CD4-positive, alpha-beta T cell treated with Interleukin-2 at 100 ng/mL for 4 hours (primary cell): ENCODE results near the gene FAS.
"Not testable (repeated sequence)": the region's sequence is repeated elsewhere in the genome, so short reads cannot be mapped to it uniquely, and the experiment has no call there.

Experiments used
- DNase-seq: peaks from one replicate; pipeline ENCODE4 v3.0.0-alpha.2; 2020; ENCODE audit warnings: low spot score

Gene FAS

DNA sequence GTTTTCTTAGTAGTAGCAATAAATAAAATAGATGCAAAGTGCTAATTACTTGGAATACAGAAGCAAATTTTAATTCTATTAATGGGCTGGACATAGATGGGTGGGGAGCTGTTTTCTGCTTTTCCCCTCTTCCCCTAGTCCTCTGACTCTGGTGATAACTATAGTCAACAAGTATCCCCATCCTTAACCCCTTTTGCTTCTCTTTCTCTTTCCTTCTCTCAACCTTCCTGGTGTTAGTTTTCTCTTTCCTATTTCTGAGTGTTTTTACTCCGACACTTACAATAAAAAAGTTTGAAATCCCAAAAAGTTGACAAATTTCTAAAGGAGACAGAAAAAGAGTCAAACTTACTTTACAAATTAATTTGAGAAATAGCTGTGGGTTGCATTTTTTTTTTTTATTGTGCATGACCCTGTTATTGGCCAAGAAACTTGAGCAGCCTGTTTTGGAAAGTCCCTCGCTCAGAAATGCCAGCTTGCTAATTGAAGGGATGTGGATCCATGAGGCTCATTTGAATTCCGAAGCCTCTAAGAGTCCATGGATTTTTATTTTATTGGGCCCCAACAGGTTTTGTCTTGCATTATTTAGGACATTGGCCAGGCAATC, 2.4 kb downstream of the FAS start:
- peak; percentile 27 for DNase-seq

DNA sequence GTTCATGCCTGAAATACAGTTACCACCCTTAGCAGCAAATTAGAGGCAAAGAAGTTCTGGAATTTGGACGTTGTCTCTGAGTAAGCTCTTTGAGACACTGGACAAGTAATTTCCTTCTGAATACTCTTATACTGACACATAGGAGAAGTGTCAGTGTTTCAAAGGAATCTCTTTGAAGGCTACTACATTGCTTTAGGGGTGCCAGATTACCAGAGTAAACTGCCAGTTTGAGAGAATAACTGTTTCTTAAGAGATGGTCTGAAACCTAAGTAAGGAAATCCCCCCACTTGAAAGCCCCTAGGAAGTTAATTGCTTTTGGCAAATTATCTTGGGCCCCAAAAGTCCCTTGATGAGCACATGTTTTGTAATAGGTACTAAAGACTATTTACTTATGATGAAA, 3.4 kb downstream of the FAS start:
- peak; percentile 55 for DNase-seq

GRCh38 chr10:88995156-88995876, 4.7 kb downstream of the FAS start:
- peak; percentile 61 for DNase-seq

DNA sequence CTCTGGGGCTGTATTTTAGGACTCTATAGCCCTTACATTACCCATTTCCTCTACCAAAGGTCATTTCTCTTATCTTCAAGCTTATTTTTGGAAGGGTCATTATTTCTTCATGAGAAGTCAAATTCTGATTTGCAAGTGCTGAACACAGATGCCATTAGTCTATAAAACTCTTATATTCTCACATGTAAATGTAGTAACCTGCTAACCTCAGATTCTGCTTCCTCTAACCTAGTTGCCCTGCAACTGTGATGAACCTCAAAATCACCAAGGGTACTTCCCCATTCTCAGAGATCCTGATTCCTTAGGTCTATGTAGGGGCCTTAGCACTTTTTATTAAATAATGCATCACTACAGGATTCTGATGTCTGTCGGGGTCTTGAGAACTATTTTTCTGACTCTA, 6.3 kb downstream of the FAS start:
- DNase-seq = peak; percentile 43

GRCh38 chr10:88999625-89000024, 9.0 kb downstream of the FAS start:
- DNase-seq = peak; percentile 67

DNA sequence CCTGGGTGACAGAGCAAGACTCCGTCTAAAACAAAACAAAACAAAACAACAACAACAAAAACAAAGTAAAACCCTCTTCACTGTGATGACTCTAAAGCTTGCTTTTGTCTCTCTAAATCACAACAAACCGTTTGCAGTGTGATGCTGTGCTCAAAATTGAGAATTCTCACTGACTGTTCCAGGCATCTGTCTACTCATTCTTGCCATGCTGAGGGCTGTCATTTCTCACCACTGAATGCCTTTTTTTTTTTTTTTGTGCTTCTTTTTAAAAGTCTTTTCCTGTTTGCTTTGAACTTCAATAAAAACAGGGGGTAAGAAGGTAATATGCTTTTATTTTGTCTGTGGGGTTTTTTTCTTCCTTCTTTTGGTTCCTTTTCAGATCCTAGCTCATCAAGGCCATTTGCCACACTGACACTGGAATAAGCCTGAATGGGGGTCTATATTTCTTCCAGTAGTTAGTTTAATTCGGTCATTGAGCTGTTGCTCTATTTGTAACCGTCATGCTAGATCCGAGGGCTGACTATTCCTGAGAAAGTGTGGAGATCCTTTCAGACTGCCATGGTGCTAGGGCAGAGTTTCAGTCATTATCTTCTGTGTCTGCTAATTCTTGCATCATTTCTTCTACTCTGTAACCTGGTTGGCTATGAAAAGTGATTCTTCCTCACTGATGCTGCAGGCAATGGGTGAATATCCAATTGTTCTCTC, 10.6 kb downstream of the FAS start:
- DNase-seq = peak; percentile 73

DNA sequence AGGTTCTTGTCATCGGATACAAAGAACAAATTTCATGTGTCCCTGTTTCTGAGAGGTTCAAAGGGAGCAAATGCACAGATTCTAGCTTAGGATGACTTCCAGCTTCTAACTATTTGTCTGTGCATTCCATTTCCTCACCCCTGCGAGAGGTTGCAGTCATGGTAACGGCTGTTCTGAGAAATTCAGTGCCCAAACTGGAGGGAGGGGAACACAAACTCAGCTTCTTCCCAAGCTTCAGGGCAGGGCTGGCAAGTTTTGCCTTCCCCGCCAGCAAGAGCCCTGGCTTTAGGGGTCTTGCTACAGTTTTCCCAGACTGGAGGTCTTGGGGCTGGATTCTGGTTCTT, 11.1 kb downstream of the FAS start:
- DNase-seq = peak; percentile 52

GRCh38 chr10:89002226-89002978, 11.8 kb downstream of the FAS start:
- peak; percentile 22 for DNase-seq

- peak; percentile 58 for DNase-seq
Measured at GRCh38 chr10:89003344-89003743, 12.7 kb downstream of the FAS start.

DNA sequence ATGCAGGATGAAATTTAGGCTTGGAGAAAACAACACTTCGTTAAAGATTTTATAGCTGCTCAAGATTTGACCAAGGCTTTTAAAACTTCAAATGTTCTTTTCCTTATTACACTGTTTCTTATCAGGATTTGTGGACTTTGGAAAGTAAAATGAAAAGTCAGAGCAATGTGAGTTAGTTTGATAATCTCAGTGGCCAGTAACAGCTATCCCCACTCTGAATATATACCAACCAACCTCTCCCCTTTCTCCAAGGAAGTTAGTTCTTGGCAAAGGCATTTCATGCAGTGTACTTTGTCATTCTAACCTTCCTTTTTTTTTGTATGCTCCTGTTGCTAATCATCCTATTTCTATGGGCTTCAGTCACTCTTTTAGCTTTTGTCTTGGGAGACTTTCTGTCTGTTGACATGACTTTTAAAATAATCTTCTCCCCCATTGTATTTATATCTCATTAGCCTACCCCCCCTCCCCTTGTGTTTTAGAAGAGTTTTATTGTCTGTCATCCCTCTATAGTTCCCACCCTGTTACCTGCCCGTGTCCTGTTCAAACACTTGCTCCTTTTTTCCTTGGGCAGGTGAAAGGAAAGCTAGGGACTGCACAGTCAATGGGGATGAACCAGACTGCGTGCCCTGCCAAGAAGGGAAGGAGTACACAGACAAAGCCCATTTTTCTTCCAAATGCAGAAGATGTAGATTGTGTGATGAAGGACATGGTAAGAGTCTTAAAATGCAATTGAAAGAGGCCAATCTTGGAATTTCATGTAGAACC, 16.7 kb downstream of the FAS start:
- no peak for DNase-seq

GRCh38 chr10:89018700-89019346, 28.2 kb downstream of the FAS start:
- not testable (repeated sequence) for DNase-seq

- no peak for DNase-seq
Measured at GRCh38 chr10:89019569-89020327, 29.1 kb downstream of the FAS start.

GRCh38 chr10:89021526-89021925, 30.9 kb downstream of the FAS start:
- DNase-seq = not testable (repeated sequence)

- DNase-seq = no peak
Measured at GRCh38 chr10:89022734-89023133, 32.1 kb downstream of the FAS start.

DNA sequence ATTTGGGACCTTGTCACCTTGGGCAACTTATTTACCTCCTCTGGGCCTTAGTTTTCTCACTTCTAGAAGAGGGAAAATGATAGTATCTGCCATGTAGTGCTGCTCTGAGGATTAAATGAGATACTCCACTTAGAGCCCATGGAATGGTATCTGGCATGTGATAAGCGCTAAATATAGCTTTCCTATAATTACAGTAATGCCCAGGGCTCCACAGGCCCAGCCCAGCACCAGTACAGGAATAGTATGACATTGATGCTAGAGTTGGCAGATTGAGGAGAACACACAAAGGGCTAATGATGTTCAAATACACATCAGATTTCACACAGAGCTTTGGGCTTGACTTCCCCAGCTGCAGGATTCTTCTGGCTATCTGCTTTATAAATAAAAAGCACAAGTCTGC, 34.9 kb downstream of the FAS start:
- DNase-seq = no peak

GRCh38 chr10:89029181-89029580, 38.6 kb downstream of the FAS start:
- no peak for DNase-seq

DNA sequence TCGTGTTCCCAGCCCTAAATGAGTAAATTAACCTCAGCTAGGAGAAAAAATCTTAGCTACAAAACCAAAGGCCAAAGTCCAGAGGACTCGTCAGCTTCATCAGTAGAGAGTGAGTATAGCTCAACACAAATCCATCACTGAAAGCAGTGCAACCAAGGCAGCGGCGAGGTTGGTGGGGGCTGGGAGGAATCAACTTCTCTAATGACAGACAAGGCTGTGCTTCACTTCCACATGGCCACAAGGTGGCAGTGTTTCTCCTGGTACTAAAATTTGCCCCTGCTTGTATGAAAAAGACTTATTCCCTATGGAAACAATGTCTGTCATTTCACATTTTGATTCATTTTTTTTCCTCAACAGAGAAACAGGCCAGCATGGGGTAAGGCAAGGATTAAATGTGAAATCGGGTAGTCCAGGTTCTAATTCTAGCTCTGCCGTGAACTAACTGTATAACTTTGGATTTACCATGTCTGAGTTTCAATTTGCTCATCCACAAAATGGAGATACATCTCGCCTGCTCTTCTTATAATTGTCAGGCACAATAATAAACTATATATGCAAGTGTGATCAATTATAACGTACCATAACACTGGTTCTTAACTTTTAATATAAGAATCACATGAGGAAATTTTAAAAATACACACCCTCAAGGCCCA, 39.3 kb downstream of the FAS start:
- peak; percentile 72 for DNase-seq

- DNase-seq = no peak
Measured at GRCh38 chr10:89030791-89031190, 40.2 kb downstream of the FAS start.

- DNase-seq = peak; percentile 47
Measured at GRCh38 chr10:89032141-89032891, 41.7 kb downstream of the FAS start.
